ENCODE data around the gene CAMTA1. TPM values are rescaled to one million over a fixed set of nuclear protein-coding genes. Genes with fewer than 3 reads are reported as not detected.

Gene CAMTA1
- total RNA-seq, 1 experiment from 2014 or later, result 85.2 TPM

DNA sequence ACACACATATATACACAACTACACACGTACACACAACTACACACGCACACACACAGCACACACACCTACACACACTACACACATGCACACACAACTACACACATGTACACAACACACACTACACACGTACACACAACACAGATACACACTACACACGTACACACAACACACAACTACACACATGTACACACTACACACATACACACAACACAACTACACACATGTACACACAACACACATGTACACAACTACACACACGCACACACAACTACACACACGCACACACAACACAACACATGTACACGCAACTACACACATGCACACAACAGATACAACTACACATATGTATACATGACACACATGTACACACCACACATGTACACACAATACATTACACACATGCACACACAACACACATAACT is 318.1 kb downstream of the CAMTA1 start:
- TF ChIP-seq CTCF (conservative IDR thresholded peaks at IDR 0.05; ENCODE audit: low read depth, low read length) (no peak), EZH2 (IDR thresholded peaks at IDR 0.05; ENCODE audit: borderline replicate concordance, low read depth, low read length, poor library complexity, severe bottlenecking) (no peak)
- intact Hi-C loops (cut with micrococcal nuclease; ENCODE audit: unreplicated experiment), result no loop called here
- no peak for DNase-seq (ENCODE audit: low spot score)
- Histone ChIP-seq H3K4me3 (ENCODE audit: low read depth, low read length, poor library complexity, severe bottlenecking) (no peak overlapping the region), H3K27me3 (replicated peaks; ENCODE audit: insufficient read depth, low read depth, low read length, poor library complexity) (peaks cover 13% of the 10 kb centered on the region), H3K27ac (ENCODE audit: low read depth, low read length, poor library complexity, severe bottlenecking) (no peak overlapping the region), H3K9me3 (ENCODE audit: low read depth, low read length, poor library complexity, severe bottlenecking) (no peaks in the 10 kb centered on the region), H3K4me1 (ENCODE audit: insufficient read depth, low read length, poor library complexity, severe bottlenecking) (no peaks in the 10 kb centered on the region), H3K36me3 (ENCODE audit: insufficient read depth, low read length, poor library complexity, severe bottlenecking) (no peaks in the 10 kb centered on the region)
- no TSS peak for BruUV-seq (replicated peaks)
- CTCF ChIA-PET, result no interaction called here
- POLR2A ChIA-PET (ENCODE audit: low non-redundant PET), result no interaction called here

DNA sequence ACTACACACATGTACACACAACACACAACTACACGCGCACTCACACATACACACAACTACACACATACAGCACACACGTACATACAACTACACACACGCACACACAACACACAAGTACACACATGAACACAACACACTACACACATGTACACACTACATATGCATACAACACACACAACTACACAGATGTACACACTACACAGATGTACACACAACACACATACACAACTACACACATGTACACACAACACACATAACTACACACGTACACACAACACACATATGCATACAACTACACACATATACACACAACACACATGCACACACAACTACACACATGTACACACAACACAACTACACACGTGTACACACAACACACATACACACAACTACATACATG is 318.6 kb downstream of the CAMTA1 start:
- POLR2A ChIA-PET (ENCODE audit: low non-redundant PET), result interaction anchor here (0.6 kb wide), 1 partner anchor 304 kb away, joined by 3 read pairs; no protein-coding TSS in a partner anchor
- Histone ChIP-seq H3K36me3 (ENCODE audit: insufficient read depth, low read length, poor library complexity, severe bottlenecking) (no peaks in the 10 kb centered on the region), H3K9me3 (ENCODE audit: low read depth, low read length, poor library complexity, severe bottlenecking) (no peaks in the 10 kb centered on the region), H3K27ac (ENCODE audit: low read depth, low read length, poor library complexity, severe bottlenecking) (no peak overlapping the region), H3K4me1 (ENCODE audit: insufficient read depth, low read length, poor library complexity, severe bottlenecking) (no peaks in the 10 kb centered on the region), H3K27me3 (replicated peaks; ENCODE audit: insufficient read depth, low read depth, low read length, poor library complexity) (peaks cover 13% of the 10 kb centered on the region), H3K4me3 (ENCODE audit: low read depth, low read length, poor library complexity, severe bottlenecking) (no peak overlapping the region)
- intact Hi-C loops (cut with micrococcal nuclease; ENCODE audit: unreplicated experiment), result no loop called here
- BruUV-seq (replicated peaks), result no TSS peak
- DNase-seq (ENCODE audit: low spot score), result no peak
- TF ChIP-seq EZH2 (IDR thresholded peaks at IDR 0.05; ENCODE audit: borderline replicate concordance, low read depth, low read length, poor library complexity, severe bottlenecking) (no peak), CTCF (conservative IDR thresholded peaks at IDR 0.05; ENCODE audit: low read depth, low read length) (no peak)
- CTCF ChIA-PET, result no interaction called here

DNA sequence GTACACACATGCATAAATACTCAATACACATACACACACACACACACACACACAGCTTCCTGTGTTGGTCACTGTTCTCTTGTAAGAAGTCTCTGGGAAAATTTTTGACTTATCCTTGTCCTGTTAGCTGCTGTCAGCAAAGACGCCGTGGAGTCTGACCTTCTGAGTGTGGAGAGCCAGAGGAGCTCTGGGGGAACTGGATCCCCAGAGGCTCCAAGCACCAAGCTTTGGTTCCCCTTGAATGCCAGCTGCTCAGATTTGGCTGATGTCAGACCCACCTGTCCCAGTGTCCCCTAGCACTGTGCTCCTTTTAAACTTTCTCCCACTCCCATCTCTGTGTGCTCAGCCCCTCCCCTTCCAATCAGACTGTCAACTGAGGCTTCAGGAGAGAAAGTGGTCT is 319.1 kb downstream of the CAMTA1 start:
- H3K36me3 ChIP-seq (ENCODE audit: insufficient read depth, low read length, poor library complexity, severe bottlenecking), result no peaks in the 10 kb centered on the region
- no peak for DNase-seq (ENCODE audit: low spot score)
- intact Hi-C loops (cut with micrococcal nuclease; ENCODE audit: unreplicated experiment), result no loop called here
- TF ChIP-seq EZH2 (IDR thresholded peaks at IDR 0.05; ENCODE audit: borderline replicate concordance, low read depth, low read length, poor library complexity, severe bottlenecking) (no peak), CTCF (conservative IDR thresholded peaks at IDR 0.05; ENCODE audit: low read depth, low read length) (no peak)
- POLR2A ChIA-PET (ENCODE audit: low non-redundant PET), result interaction anchor here (0.6 to 0.7 kb wide), 2 partner anchors 48 to 303 kb away, joined by 3 read pairs; no protein-coding TSS in a partner anchor
- no peak overlapping the region for H3K27ac ChIP-seq (ENCODE audit: low read depth, low read length, poor library complexity, severe bottlenecking)
- H3K9me3 ChIP-seq (ENCODE audit: low read depth, low read length, poor library complexity, severe bottlenecking), result no peaks in the 10 kb centered on the region
- CTCF ChIA-PET, result no interaction called here
- H3K4me1 ChIP-seq (ENCODE audit: insufficient read depth, low read length, poor library complexity, severe bottlenecking), result no peaks in the 10 kb centered on the region
- H3K4me3 ChIP-seq (ENCODE audit: low read depth, low read length, poor library complexity, severe bottlenecking), result no peak overlapping the region
- BruUV-seq (replicated peaks), result no TSS peak
- peaks cover 11% of the 10 kb centered on the region for H3K27me3 ChIP-seq (replicated peaks; ENCODE audit: insufficient read depth, low read depth, low read length, poor library complexity)

Measured in A673 (cell line).